OCI-LY7 (cell line): ENCODE results near the gene AGBL1. TPM values are rescaled to one million over a fixed set of nuclear protein-coding genes. Genes with fewer than 3 reads are reported as not detected.

ENCODE experiments used
- BruUV-seq: library from RNA; stranded (reverse); fragments of 400-500 nt; replicated peaks from 2 replicates; lab custom pipeline; 2021; lab: Mats Ljungman, UMichigan
- CTCF ChIA-PET: fragments of 300-600 bp; sonication (Branson Sonifier 250); formaldehyde crosslinking; loops from one replicate; lab custom pipeline; 2022; ENCODE audit warnings: antibody characterized with exemption; ENCODE audit not compliant: unreplicated experiment; lab: Charles Lee
- POLR2A ChIA-PET: fragments of 300-600 bp; sonication (Branson Sonifier 250); formaldehyde crosslinking; loops from one replicate; lab custom pipeline; 2022; ENCODE audit warnings: antibody characterized with exemption; lab: Charles Lee
- DNase-seq: peaks from one replicate; pipeline ENCODE4 v3.0.0-alpha.2; 2015; ENCODE audit warnings: low spot score
- H2AFZ ChIP-seq: fragments of 200-600 bp; sonication (generic), shearing (Covaris generic); 2 replicates; pipeline ENCODE4 v1.6.1; 2014; ENCODE audit warnings: mild to moderate bottlenecking, antibody characterized with exemption, low read length, moderate library complexity
- H3K27ac ChIP-seq: fragments of 200-600 bp; sonication (generic); 2 replicates; pipeline ENCODE4 v1.5.1; 2014; ENCODE audit warnings: mixed run types, low read depth, mild to moderate bottlenecking, moderate library complexity, low read length, inconsistent platforms; ENCODE audit not compliant: poor library complexity, severe bottlenecking
- H3K36me3 ChIP-seq: fragments of 200-600 bp; sonication (generic); 2 replicates; pipeline ENCODE4 v1.6.1; 2014; ENCODE audit warnings: mild to moderate bottlenecking, antibody characterized with exemption, low read length, moderate library complexity, mixed read lengths; ENCODE audit not compliant: insufficient read depth
- H3K4me1 ChIP-seq: fragments of 200-600 bp; sonication (generic); 2 replicates; pipeline ENCODE4 v1.5.1; 2014; ENCODE audit warnings: mild to moderate bottlenecking, low read length; ENCODE audit not compliant: insufficient read depth, poor library complexity, severe bottlenecking
- H3K4me2 ChIP-seq: fragments of 200-600 bp; sonication (generic); 2 replicates; pipeline ENCODE4 v1.6.1; 2014; ENCODE audit warnings: mild to moderate bottlenecking, low read length
- H3K4me3 ChIP-seq: fragments of 200-600 bp; sonication (generic); 2 replicates; pipeline ENCODE4 v1.5.1; 2014; ENCODE audit warnings: mild to moderate bottlenecking, low read depth, low read length; ENCODE audit not compliant: poor library complexity, severe bottlenecking
- H3K79me2 ChIP-seq: fragments of 200-600 bp; sonication (generic); 2 replicates; pipeline ENCODE4 v1.6.1; 2016; ENCODE audit warnings: low read depth, mild to moderate bottlenecking, low read length, moderate library complexity, mixed read lengths; ENCODE audit not compliant: insufficient read depth
- H3K9me2 ChIP-seq: fragments of 200-600 bp; sonication (generic); 2 replicates; pipeline ENCODE4 v1.6.1; 2016; ENCODE audit warnings: mild to moderate bottlenecking, low read length, mixed read lengths; ENCODE audit not compliant: insufficient read depth
- H3K9me3 ChIP-seq: fragments of 200-600 bp; sonication (generic); 2 replicates; pipeline ENCODE4 v1.6.1; 2014; ENCODE audit warnings: mild to moderate bottlenecking, mixed run types, low read length, mixed read lengths
- H4K20me1 ChIP-seq: fragments of 200-600 bp; sonication (generic); 2 replicates; pipeline ENCODE4 v1.6.1; 2014; ENCODE audit warnings: mild to moderate bottlenecking, antibody characterized with exemption, low read length, moderate library complexity, mixed read lengths; ENCODE audit not compliant: insufficient read depth
- CTCF ChIP-seq: fragments of 200-600 bp; sonication (generic); conservative IDR thresholded peaks from 2 replicates; pipeline ENCODE4 v1.5.1; 2014; ENCODE audit warnings: mild to moderate bottlenecking, antibody characterized with exemption, low read length, moderate library complexity, mixed read lengths
- EZH2phosphoT487 ChIP-seq: fragments of 200-600 bp; sonication (generic); IDR thresholded peaks from 2 replicates; pipeline ENCODE4 v1.6.1; 2018; ENCODE audit warnings: low read depth, borderline replicate concordance, mild to moderate bottlenecking, mixed run types, antibody characterized with exemption, low read length, moderate library complexity, mixed read lengths
- intact Hi-C: fragments of 100-400 bp; cut with micrococcal nuclease; formaldehyde crosslinking; loops from one replicate; pipeline ENCODE4 v1.10.0; 2022; ENCODE audit not compliant: unreplicated experiment
- total RNA-seq, 2 experiments: library from RNA; depleted of rRNA in 1 of 2; stranded (reverse); fragments of >200 nt in 1 of 2; shearing (Covaris generic) in 1 of 2; gene quantifications; 2 replicates each; pipeline ENCODE4 v1.2.3, GENCODE V29; 2014 to 2022

Gene AGBL1
- total RNA-seq, 2 experiments from 2014 or later: not detected

GRCh38 chr15:86540840-86541467, 461.3 kb downstream of the AGBL1 start:
- Histone ChIP-seq H2AFZ (no peak overlapping the region), H3K36me3 (no peaks in the 10 kb centered on the region), H4K20me1 (no peaks in the 10 kb centered on the region), H3K79me2 (no peaks in the 10 kb centered on the region), H3K9me3 (no peaks in the 10 kb centered on the region), H3K4me2 (no peak overlapping the region), H3K9me2 (no peaks in the 10 kb centered on the region), H3K27ac (no peak overlapping the region), H3K4me1 (no peaks in the 10 kb centered on the region), H3K4me3 (no peak overlapping the region)
- intact Hi-C loops: no loop called here
- ChIA-PET CTCF (no interaction called here), POLR2A (no interaction called here)
- no peak for DNase-seq
- TF ChIP-seq CTCF: no peak
- no peak for TF ChIP-seq EZH2phosphoT487
- BruUV-seq: no TSS peak

- Histone ChIP-seq H3K4me1 (no peaks in the 10 kb centered on the region), H3K36me3 (no peaks in the 10 kb centered on the region), H4K20me1 (no peaks in the 10 kb centered on the region), H3K4me2 (no peak overlapping the region), H3K9me2 (no peaks in the 10 kb centered on the region), H2AFZ (no peak overlapping the region), H3K4me3 (no peak overlapping the region), H3K9me3 (no peaks in the 10 kb centered on the region), H3K27ac (no peak overlapping the region), H3K79me2 (no peaks in the 10 kb centered on the region)
- DNase-seq: no peak
- intact Hi-C loops: no loop called here
- TF ChIP-seq CTCF (no peak), EZH2phosphoT487 (no peak)
- ChIA-PET POLR2A (no interaction called here), CTCF (no interaction called here)
- BruUV-seq: no TSS peak
Measured at GRCh38 chr15:86541540-86541939, 461.9 kb downstream of the AGBL1 start.

GRCh38 chr15:86550075-86550474, 470.4 kb downstream of the AGBL1 start:
- Histone ChIP-seq H3K9me2 (no peaks in the 10 kb centered on the region), H3K4me2 (no peak overlapping the region), H3K36me3 (no peaks in the 10 kb centered on the region), H3K4me3 (no peak overlapping the region), H4K20me1 (no peaks in the 10 kb centered on the region), H3K27ac (no peak overlapping the region), H3K79me2 (no peaks in the 10 kb centered on the region), H3K9me3 (no peaks in the 10 kb centered on the region), H3K4me1 (no peaks in the 10 kb centered on the region), H2AFZ (no peak overlapping the region)
- no peak for DNase-seq
- BruUV-seq: no TSS peak
- intact Hi-C loops: no loop called here
- POLR2A ChIA-PET: no interaction called here
- CTCF ChIA-PET: no interaction called here
- no peak for TF ChIP-seq CTCF
- no peak for TF ChIP-seq EZH2phosphoT487
